GM18508 (cell line): Measurements from ENCODE around the gene FAM171A1.

Source experiments
- ATAC-seq: cut with Tn5 transposase; IDR thresholded peaks from one replicate; pipeline ENCODE4 v1.9.1; 2021; ENCODE audit warnings: moderate number of reproducible peaks; ENCODE audit not compliant: insufficient read depth, unreplicated experiment

Gene FAM171A1

DNA sequence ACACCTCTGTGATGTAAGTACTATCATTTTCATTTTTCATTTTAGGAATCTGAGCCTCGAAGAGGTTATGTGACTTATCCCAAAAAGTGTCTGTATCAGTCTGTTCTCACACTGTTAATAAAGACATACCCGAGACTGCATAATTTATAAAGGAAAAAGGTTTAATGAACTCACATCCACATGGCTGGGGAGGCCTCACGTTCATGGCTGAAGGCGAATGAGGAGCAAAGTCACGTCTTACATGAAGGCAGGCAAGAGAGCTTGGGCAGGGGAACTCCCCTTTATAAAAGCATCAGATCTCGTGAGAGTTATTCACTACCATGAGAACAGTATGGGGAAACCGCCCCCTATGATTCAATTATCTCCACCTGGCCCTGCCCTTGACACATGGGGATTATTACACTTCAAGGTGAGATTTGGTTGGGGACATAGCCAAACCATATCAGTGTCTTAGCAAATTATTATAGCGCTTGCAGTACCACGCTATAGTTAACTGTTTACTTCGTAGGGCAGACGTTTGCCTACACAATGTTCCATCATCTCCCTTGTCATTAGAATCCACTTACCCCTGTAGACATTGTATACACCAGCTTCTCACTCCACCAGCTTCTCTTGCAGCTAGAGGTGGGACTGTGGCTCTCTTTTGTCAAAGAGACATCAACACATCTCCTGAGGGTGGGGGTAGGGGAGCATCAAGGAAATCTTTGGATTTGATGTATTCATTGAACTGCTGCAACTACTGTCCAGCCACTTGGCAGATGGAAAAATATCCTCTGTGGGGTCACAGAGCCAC, 187.2 kb downstream of the FAM171A1 start:
- no peak for ATAC-seq

- ATAC-seq = no peak
These were observed 188.4 kb downstream of the FAM171A1 start for GRCh38 chr10:15182540-15183207.

DNA sequence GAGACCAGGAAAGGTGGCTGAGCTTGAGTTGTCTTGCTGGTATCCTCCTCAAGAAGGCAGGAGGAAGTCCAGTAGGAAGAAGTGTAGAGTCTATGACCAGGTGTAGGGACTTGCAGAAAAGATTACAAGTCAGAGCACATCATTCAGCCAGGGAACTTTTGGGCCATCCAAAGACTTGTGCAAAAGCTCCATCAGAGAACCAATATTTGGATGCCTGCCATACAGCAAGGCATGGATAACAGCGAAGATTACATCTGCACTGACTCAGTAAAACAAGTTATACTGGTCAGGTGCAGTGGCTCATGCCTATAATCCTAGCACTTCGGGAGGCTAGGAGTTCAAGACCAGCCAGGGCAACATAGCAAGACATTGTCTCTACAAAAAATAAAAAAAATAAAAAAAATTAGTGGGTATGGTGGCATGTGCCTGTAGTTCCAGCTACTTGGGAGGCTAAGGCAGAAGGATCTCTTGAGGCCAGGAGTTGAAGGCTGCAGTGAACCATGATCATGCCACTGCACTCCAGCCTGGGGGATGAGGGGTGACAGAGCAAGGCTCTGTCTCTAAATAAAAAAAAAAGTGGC, 189.4 kb downstream of the FAM171A1 start:
- ATAC-seq = no peak

- no peak for ATAC-seq
These were observed 190.4 kb downstream of the FAM171A1 start for GRCh38 chr10:15180736-15181135.

- ATAC-seq = no peak
These were observed 194.8 kb downstream of the FAM171A1 start for GRCh38 chr10:15176269-15176668.

GRCh38 chr10:15175587-15175986, 195.5 kb downstream of the FAM171A1 start:
- ATAC-seq = no peak

DNA sequence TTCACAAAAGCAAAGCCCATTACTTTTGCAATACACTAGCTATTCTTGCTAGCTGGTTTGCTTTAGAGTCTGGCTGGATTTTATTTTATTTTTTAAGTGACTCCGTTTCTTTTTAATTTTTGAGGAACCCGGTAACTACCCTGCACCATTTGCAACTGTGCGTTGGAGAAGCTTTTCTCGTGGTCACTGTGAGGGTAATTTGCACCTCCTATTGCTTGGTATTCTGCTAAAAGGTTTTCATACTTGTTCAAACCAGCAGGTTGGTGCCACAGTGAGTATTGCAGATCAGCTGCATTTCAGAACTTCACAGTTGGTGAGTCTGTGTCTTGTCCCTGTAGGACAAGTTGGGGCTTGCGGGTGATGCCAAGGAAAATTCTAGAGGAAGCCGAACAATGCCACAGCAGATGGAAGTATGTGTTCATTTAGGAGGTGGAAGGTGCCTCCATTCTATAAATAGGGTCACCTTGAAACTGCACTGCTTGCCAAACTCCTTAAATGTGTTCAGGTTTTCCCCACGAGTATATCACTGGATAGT, 198.7 kb downstream of the FAM171A1 start:
- no peak for ATAC-seq

- no peak for ATAC-seq
These were observed 201.3 kb downstream of the FAM171A1 start for GRCh38 chr10:15169555-15170401.

DNA sequence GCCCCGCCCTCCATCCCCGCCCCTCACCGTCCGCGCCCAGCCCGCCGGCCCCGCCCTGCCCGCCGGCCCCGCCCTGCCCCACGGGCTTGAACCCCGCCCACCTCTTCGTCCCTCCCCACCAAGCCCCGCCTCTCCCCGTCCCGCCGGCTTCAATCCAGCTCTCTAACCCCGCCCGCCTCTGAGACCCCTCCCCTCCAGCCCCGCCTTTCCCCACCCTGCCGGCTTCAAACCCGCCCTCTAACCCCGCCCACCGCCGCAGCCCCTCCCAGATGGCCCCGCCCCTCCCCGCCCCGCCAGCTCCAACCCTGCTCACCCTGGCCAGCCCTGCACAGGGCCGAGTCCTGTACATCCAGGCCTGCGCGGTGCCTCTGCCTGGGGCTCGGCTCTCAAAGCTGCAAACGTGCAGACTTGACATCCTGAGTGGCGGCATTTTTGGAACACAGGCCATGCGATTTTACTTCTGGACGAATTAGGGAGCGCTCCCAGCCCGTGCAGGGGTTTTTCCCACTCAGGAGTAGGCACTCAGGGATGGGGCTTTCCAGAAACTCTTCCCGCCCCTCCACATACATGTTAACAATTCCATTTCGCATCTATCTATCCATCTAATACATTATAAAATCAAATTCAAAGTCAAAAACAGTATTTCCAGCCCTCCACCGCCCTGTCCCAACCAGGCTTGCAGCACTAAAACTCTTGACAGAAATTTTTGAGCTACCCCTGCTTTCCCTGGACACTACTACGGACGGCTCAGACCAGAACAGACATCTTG, 202.1 kb downstream of the FAM171A1 start:
- no peak for ATAC-seq

GRCh38 chr10:15168291-15168785, 202.8 kb downstream of the FAM171A1 start, which contains the start of gene NMT2:
NMT2 (minus strand) TSS chr10:15168693; CDS start chr10:15168612, 81 bp downstream.
- peak; percentile 45 for ATAC-seq

DNA sequence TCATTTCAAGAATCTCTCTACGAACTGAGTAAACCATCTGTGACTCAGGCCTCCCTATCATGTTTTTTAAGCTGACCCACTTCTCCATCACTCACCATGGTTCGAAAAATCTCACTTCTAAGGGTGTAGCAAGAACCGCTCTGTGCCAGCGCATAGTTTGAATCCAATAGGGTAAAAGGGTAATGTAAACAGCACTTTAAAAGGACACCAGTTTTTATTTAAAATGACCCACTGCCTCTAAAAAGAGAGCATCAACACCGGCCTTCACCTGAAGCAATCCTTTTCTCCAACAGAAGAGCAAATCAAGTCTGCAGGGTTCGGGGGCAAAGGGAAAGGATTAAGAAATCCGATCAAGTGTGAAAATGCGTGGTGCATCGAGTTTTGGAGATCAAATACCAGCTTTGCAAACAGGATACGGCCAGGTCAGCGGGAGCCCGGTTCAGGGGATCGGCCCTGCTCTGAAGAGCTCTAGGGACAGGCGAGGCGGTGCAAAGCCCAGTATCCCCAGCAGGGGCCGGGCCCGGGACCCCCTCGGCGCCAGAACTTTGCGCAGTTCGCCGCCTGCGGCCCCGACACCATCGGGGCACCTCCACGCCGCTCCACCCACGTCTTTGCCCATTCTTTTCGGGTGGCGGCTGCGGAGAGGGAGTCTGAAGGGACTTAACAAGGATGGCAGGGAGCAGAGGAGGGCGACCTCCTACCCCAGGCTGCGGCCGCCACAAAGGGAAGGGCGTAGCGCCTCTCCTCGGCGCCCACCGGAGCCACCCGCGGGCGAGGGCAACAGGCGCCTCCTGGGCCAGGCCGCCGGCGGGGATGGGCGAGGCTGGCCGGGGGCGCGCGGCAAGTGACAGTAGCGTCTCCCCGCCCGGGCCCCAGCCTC, 203.4 kb downstream of the FAM171A1 start:
- ATAC-seq = peak; percentile 15

- ATAC-seq = no peak
These were observed 204.8 kb downstream of the FAM171A1 start for GRCh38 chr10:15166325-15166724.

DNA sequence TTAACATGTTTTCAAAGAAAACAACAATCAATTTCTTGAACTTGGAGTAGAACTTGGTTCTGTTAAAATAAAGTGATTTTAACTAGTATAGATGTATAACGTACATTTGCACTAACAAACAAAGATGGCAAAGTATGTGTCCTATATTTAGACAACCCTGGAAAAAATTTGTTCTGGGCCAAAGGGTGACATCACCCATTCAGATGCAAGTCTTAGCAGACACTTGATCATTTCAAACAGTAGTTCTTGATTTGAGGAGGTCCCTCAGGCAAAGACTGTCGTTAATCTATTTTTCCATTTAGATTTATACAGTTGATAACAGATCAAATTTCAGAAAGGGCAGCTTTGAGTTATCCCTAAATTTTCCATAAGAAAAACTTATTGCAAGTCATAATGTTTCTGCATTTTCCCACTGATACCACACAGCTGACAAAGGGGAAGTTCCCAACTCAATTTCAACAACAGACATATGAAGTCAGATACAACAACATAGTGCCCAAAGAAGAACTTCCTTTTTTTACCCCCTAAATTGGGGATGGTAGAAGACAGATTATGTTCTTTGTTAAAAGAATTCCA, 207.7 kb downstream of the FAM171A1 start:
- ATAC-seq = no peak
